Retinal pigment epithelial cell (primary cell): ENCODE results near the gene FAM135A.

Source experiments
- DNase-seq: peaks from one replicate; pipeline ENCODE4 v3.0.0-alpha.2; 2010; ENCODE audit warnings: low read depth
- H3K4me3 ChIP-seq: 2 replicates; pipeline ENCODE4 v1.5.1; 2011; ENCODE audit warnings: mild to moderate bottlenecking, low read length, control low read depth, moderate library complexity
- CTCF ChIP-seq: conservative IDR thresholded peaks from 2 replicates; pipeline ENCODE4 v1.5.1; 2011; ENCODE audit warnings: low read depth, low read length, control low read depth, inconsistent platforms

The FAM135A gene

GRCh38 chr6:70524721-70525286 is 111.5 kb downstream of the FAM135A start:
- TF ChIP-seq CTCF, result no peak
- no peak for DNase-seq
- no peak overlapping the region for H3K4me3 ChIP-seq

- no peak for TF ChIP-seq CTCF
- no peak for DNase-seq
- H3K4me3 ChIP-seq, result no peak overlapping the region
These were observed 113.9 kb downstream of the FAM135A start for GRCh38 chr6:70527071-70527737.

- H3K4me3 ChIP-seq, result no peak overlapping the region
- no peak for DNase-seq
- TF ChIP-seq CTCF, result no peak
These were observed 116.7 kb downstream of the FAM135A start for GRCh38 chr6:70530023-70530422.

- no peak overlapping the region for H3K4me3 ChIP-seq
- no peak for DNase-seq
- TF ChIP-seq CTCF, result no peak
These were observed 117.8 kb downstream of the FAM135A start for GRCh38 chr6:70531133-70531532.

- DNase-seq, result no peak
- TF ChIP-seq CTCF, result no peak
- H3K4me3 ChIP-seq, result no peak overlapping the region
These were observed 124.0 kb downstream of the FAM135A start for GRCh38 chr6:70537266-70537665.

GRCh38 chr6:70538376-70538775 is 125.1 kb downstream of the FAM135A start:
- no peak for TF ChIP-seq CTCF
- no peak overlapping the region for H3K4me3 ChIP-seq
- no peak for DNase-seq

- DNase-seq, result no peak
- TF ChIP-seq CTCF, result peak; percentile 62
- H3K4me3 ChIP-seq, result no peak overlapping the region
These were observed 134.0 kb downstream of the FAM135A start for GRCh38 chr6:70547313-70547712.
